Neural progenitor cell (in vitro differentiated cells): ENCODE measurements around the gene H6PD.

Experiments
- EZH2 ChIP-seq: fragments of 200-600 bp; sonication (generic); IDR thresholded peaks from 2 replicates; pipeline ENCODE4 v1.6.1; 2017; ENCODE audit warnings: antibody characterized with exemption, mild to moderate bottlenecking, moderate library complexity
- EZH2phosphoT487 ChIP-seq: fragments of 200-600 bp; sonication (generic); IDR thresholded peaks from 2 replicates; pipeline ENCODE4 v1.6.1; 2017; ENCODE audit warnings: antibody characterized with exemption
- TF ChIP-seq, protein P1 (sequence below): fragments of 200-600 bp; sonication (generic); IDR thresholded peaks from 2 replicates; pipeline ENCODE4 v1.5.1; 2017; ENCODE audit warnings: antibody characterized with exemption, mild to moderate bottlenecking

GRCh38 chr1:9312168-9312720 lies 77.7 kb downstream of the H6PD start:
- TF ChIP-seq, protein P1, sequence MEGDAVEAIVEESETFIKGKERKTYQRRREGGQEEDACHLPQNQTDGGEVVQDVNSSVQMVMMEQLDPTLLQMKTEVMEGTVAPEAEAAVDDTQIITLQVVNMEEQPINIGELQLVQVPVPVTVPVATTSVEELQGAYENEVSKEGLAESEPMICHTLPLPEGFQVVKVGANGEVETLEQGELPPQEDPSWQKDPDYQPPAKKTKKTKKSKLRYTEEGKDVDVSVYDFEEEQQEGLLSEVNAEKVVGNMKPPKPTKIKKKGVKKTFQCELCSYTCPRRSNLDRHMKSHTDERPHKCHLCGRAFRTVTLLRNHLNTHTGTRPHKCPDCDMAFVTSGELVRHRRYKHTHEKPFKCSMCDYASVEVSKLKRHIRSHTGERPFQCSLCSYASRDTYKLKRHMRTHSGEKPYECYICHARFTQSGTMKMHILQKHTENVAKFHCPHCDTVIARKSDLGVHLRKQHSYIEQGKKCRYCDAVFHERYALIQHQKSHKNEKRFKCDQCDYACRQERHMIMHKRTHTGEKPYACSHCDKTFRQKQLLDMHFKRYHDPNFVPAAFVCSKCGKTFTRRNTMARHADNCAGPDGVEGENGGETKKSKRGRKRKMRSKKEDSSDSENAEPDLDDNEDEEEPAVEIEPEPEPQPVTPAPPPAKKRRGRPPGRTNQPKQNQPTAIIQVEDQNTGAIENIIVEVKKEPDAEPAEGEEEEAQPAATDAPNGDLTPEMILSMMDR, result no peak
- no peak for TF ChIP-seq EZH2phosphoT487
- no peak for TF ChIP-seq EZH2
